GM12874 (cell line): Measurements from ENCODE around the gene HIGD2B.

Source experiments
- CTCF ChIP-seq: IDR thresholded peaks from 2 replicates; pipeline ENCODE4 v1.5.1; 2011; ENCODE audit warnings: low read depth, mild to moderate bottlenecking, control low read depth, low read length, moderate library complexity; ENCODE audit not compliant: insufficient read depth

The HIGD2B gene

GRCh38 chr15:72688697-72689096, 2.7 kb upstream of the HIGD2B start:
- TF ChIP-seq CTCF, result no peak

- no peak for TF ChIP-seq CTCF
Measured at GRCh38 chr15:72685301-72685924, 569 bp downstream of the HIGD2B start.

GRCh38 chr15:72682772-72683171, 3.2 kb downstream of the HIGD2B start:
- no peak for TF ChIP-seq CTCF

- no peak for TF ChIP-seq CTCF
Measured at GRCh38 chr15:72680931-72681330, 5.1 kb downstream of the HIGD2B start.

GRCh38 chr15:72676838-72677237, 9.1 kb downstream of the HIGD2B start:
- no peak for TF ChIP-seq CTCF

GRCh38 chr15:72671525-72671924, 14.5 kb downstream of the HIGD2B start:
- TF ChIP-seq CTCF, result no peak

GRCh38 chr15:72670656-72671352, 15.2 kb downstream of the HIGD2B start:
- peak; percentile 85 for TF ChIP-seq CTCF
